ENCODE measurements around the gene RSPO4.
A peak's percentile ranks its signal among the peaks of the same experiment; 100 is the strongest.

RSPO4 gene

GRCh38 chr20:967796-968742 lies 34.0 kb downstream of the RSPO4 start:
- no peak for DNase-seq (ENCODE audit: low read depth)

GRCh38 chr20:965956-966355 lies 36.2 kb downstream of the RSPO4 start:
- no peak for DNase-seq (ENCODE audit: low read depth)

- DNase-seq (ENCODE audit: low read depth), result no peak
Observed at GRCh38 chr20:963795-964194, 38.3 kb downstream of the RSPO4 start.

GRCh38 chr20:962683-963082 lies 39.4 kb downstream of the RSPO4 start:
- DNase-seq (ENCODE audit: low read depth), result no peak

DNA sequence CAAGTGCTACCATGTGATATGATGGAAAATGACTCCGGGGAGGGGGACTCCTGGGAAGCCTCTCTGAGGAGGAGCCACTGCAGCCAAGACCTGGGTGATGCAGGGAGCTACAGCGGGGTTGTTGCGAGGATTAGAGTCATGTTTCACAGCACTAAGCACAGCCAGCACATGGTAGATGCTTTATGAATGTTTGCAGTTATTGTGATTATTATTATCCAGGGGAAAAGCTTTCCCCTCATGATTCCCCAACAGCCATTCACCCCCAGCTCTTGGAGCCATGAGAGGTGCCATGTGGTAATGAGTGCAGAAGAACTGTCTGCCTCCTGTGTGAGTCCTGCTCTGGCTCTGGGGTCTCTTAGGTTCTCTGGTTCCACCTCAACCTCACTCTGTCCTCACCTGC lies 39.9 kb downstream of the RSPO4 start:
- no peak for DNase-seq (ENCODE audit: low read depth)

GRCh38 chr20:961768-962167 lies 40.3 kb downstream of the RSPO4 start:
- no peak for DNase-seq (ENCODE audit: low read depth)

DNA sequence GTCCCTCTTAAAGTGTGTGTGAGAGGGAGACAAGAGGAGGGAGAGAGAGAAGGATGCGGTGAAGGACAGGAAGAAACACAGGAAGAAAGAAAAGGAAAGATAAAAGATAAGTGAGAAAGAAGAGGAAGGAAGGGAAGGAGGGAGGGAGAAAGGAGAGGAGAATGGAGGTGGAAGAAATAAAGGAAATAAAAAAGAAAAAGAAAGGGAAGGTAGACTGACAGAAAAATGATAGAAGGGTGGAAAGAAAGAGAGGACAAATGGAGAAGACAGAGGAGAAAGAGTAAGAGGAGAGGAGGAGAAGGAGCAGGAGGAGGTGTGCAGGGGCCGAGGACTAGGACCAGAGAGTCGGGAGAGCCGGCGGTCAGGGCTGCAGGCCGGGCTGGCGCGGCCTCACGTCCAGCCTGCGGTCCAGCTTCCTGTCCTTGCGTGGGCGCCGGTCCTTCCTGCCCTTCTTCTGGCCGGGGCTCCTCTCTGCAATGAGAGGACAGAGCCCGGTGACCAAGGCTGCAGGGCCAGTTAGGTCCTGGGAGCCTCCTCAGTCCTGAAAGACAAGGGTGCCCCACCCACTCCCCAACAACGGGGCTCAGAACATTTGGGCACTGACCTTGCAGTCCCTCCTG lies 42.0 kb downstream of the RSPO4 start:
- DNase-seq (ENCODE audit: low read depth), result no peak

GRCh38 chr20:958936-959815 lies 42.9 kb downstream of the RSPO4 start:
- DNase-seq (ENCODE audit: low read depth), result no peak

DNA sequence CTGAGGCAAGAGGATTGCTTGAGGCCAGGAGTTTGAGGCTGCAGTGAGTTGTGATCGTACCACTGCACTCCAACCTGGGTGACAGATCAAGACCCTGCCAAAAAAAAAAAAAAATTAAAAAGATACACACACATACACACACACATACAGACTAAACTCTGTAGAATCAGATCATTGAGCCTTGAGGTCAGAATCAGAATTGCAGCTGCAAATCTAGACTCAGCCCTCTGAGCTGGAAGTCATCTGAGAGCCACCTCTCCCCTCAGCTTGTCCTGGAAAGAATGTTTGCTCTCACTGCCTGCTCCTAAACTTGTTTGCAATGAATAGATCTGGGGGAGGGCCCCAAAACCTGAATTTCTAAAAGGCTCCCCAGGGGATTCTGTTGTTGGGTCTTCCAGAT lies 44.6 kb downstream of the RSPO4 start:
- no peak for DNase-seq (ENCODE audit: low read depth)

DNA sequence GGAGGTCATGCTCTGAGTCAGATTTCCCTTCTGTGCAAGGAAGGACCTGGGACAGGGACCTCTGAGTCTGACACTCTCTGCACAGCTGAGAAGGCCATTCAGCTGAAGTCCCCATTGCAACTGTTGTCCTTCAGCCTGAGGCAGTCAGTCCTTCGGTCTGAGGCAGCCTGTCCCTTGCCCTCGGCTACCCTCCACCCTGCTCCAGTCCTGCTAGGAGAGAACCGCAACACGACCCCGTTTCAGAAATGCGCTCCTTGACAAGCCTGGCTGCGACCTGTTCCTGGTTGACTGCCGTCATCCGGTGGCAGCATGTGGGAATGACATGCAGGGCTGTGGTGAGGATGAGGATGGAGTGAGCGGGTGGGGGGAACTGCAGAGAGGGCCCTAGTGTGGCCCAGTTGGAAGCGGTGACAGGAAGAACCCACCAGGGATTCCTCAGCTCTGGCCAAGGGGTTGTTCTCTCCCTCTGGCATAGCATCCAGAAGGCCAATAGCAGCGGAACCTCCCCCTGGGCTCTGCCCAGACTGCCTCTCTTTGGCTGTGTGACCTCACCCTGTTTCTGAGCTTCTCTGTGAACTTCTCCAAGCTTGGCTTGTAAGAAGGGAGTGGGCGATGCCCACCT lies 45.7 kb downstream of the RSPO4 start:
- DNase-seq (ENCODE audit: low read depth), result peak; percentile 52

GRCh38 chr20:955656-956055 lies 46.5 kb downstream of the RSPO4 start:
- DNase-seq (ENCODE audit: low read depth), result no peak

DNA sequence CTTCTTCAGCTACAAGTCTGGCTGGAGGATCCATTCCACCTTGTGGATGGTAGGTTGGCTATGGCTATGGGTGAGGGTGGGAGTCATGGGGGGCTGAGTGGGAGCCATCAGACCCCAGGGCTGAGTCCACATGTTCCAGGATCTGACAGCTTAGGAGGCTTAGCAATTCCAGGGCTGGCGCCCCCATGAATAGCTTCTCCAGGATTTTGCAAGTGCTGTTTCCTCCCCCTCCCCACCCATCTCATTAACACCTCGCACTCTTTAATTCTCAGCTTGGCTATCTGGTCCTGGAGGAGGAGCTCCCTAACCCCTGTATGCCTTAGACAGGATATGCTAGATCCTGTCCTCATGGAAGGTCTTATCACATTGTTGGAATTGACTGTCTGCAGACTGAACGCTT lies 47.0 kb downstream of the RSPO4 start:
- no peak for DNase-seq (ENCODE audit: low read depth)

DNA sequence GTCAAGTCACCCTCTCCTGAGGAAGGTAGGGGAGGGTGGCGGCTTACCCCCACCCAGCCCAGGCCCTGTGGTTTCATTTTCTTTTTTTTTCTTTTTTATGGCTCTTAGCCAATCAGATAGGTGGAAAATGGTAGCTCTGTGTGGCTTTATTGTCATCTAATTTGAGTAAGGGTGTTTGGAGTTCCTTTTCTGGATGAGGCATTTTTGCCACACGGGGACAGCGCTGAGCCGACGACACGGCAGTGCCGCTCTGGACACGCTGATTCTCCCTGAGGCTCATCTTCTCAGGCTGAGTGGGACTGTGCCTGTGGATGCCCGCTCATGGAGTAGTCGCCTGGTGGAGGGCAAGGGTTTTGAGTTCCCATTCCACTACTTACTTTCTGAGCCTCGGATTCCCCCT lies 48.4 kb downstream of the RSPO4 start:
- DNase-seq (ENCODE audit: low read depth), result no peak

GRCh38 chr20:952196-952795 lies 49.8 kb downstream of the RSPO4 start:
- DNase-seq (ENCODE audit: low read depth), result no peak

DNA sequence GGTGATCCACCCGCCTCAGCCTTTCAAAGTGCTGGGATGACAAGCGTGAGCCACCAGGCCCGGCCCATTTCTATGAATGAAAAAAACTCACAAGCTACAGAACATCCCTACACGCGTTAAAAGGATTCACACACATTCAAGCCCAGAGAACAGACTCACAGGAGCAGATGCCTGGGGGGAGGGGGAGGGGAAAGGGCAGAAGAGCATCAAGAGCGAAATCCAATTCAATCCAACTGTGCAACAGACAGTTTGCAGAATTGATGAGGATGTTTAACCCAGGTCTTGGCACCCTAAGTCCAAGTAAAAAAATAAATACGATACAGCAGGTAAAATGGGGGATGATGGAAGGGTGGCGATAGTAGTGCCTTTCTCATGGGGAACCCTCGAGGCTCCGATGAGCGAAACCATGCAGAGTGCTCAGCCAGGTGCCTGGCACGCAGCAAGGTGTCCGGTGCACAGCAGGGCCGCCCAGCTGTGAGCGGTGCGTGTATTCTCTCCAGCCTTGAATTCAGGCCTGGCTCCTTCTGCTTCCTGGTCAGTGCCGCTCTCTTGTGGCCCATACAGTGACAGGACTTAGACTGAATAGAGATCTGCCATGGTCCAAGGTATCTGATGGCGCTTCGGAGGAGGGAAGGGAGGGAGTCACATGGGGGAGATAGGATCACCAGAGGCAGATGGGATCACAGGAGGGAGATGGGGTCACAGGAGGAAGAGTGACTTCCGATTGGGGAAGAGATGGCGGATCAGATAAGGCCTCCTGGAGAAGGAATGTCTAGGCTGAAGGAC lies 50.5 kb downstream of the RSPO4 start:
- no peak for DNase-seq (ENCODE audit: low read depth)

DNA sequence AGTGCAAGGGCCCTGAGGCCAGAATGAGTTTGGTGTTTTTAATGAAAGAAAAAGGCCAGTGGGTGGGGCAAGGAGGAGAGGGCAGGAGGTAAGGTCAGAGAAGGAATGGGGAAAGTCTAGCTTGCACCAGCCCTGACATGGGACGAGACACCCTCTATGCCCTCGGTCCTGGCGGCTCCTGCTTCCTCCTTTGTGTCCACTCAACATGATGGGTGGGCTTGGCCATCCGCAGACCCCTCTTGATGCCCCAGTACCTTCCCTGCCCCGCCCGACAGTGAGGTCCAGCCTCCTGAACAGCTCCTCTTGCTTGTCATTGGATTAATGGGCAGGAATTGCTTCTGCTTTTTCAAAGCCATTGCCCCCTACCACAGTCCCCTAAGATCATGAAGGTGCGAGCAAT lies 52.4 kb downstream of the RSPO4 start:
- DNase-seq (ENCODE audit: low read depth), result no peak

DNA sequence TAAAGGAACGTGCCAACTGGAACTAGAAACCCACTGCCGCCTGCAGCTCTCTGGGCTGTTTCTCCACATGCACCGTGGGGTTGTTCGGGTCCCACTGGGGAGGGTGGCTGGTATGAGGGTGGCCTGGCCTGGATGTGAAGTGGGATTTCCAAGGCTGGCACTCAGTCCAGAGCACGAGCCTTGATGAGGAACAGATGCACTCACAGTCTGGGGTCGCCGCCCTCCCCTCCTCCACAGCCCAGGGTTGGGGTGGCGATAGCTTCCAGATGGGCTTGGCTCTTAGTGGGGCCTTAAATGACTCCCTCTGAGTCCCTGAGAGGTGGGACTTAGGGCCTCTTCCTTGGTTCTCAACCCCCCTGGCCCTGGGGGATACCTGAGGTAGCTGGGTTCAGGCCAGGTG lies 55.3 kb downstream of the RSPO4 start:
- no peak for DNase-seq (ENCODE audit: low read depth)

GRCh38 chr20:945841-946240 lies 56.3 kb downstream of the RSPO4 start:
- DNase-seq (ENCODE audit: low read depth), result no peak

- no peak for DNase-seq (ENCODE audit: low read depth)
Observed at GRCh38 chr20:944774-945410, 57.2 kb downstream of the RSPO4 start.

DNA sequence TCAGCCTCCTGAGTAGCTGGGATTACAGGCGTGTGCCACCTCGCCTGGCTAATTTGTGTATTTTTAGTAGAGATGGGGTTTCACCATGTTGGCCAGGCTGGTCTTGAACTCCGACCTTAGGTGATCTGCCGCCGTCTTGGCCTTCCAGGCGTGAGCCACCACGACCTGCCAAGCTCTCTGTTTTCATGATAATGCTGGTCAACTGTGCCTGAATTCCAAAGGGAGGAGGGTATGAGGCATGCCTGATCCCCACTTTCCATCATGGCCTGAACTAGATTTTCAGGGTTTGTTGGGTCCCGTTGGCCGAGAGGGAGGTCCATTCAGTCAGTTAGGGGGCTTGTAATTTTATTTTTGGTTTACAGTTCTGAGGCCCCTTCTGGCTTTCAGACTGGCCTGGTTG lies 58.0 kb downstream of the RSPO4 start:
- DNase-seq (ENCODE audit: low read depth), result no peak

All from stimulated activated CD4-positive, alpha-beta T cell treated with anti-CD3 and anti-CD28 coated beads, Interleukin-2, amount 100 ng/mL, for 4 hours (primary cell).